Tibial artery (tissue), 4 donors: Measurements from ENCODE around the gene SNCA.

ENCODE experiments used
- DNase-seq, 2 donors: peaks; one replicate each; pipeline ENCODE4 v3.0.0-alpha.2; 2019
- H3K27ac ChIP-seq, 2 donors: fragments of 200-600 bp; sonication (generic) in 1 of 2; 1 replicate in 1 of 2; 2 replicates in 1 of 2; pipeline ENCODE4 v1.5.1; 2018 to 2019; ENCODE audit warnings: mild to moderate bottlenecking in 1 of 2
- H3K27me3 ChIP-seq, 2 donors: fragments of 200-600 bp; sonication (generic) in 1 of 2; one replicate each; pipeline versions ENCODE4 v1.5.1 to v1.6.0; 2016 to 2019
- H3K36me3 ChIP-seq, 3 donors: fragments of 200-600 bp; sonication (generic) in 2 of 3; one replicate each; pipeline ENCODE4 v1.5.1; 2016 to 2019; ENCODE audit warnings: mild to moderate bottlenecking in 2 of 3
- H3K4me1 ChIP-seq, 4 donors: fragments of 200-600 bp; sonication (generic) in 2 of 4; 1 replicate in 3 of 4; 2 replicates in 1 of 4; pipeline ENCODE4 v1.5.1; 2016 to 2019
- H3K4me3 ChIP-seq, 2 donors: fragments of 200-600 bp; sonication (generic) in 1 of 2; 1 replicate in 1 of 2; 2 replicates in 1 of 2; pipeline ENCODE4 v1.5.1; 2018 to 2019; ENCODE audit warnings: mild to moderate bottlenecking in 2 of 2
- H3K9me3 ChIP-seq, 3 donors: fragments of 200-600 bp; sonication (generic) in 1 of 3; one replicate each; pipeline ENCODE4 v1.5.1; 2016 to 2019
- intact Hi-C: fragments of 100-400 bp; cut with DNase I; formaldehyde crosslinking; loops from one replicate; pipeline ENCODE4 v1.15.0; 2023; ENCODE audit warnings: low total_unique reads
- TF ChIP-seq, protein P1 (sequence below), 2 experiments: fragments of 200-600 bp in 1 of 2; fragments of 450-650 bp in 1 of 2; IDR thresholded peaks; one replicate each; pipeline ENCODE4 v1.5.1; 2017 to 2019; ENCODE audit warnings: antibody characterized with exemption in 2 of 2, mild to moderate bottlenecking in 1 of 2, moderate library complexity in 1 of 2

Gene SNCA

DNA sequence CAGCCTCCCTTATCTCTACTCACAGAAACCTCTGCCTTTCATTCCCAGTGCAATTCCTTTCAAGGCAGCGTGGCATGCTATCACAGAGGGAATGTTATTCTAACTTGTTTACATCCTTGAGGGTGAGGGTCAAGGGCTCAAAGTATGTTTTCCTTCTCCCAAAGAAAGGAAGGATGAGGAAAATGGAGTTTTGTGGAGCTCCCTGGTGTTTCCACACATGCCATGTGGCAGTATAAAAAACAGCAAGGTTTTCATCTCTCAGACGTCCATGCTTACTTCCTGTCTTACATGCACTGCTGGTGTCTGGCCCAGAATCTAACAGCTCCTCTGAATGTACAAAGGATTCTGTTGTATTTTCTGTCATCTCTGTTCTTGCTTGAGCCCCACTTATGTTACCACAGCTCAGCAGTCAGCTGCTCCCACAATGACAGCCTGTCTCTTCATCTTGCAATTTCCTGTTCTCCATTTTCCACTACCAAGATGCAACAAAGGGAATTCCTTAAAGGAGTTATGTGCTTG lies 128.0 kb downstream of the SNCA start:
- Histone ChIP-seq H3K4me1 (no peaks in the 10 kb centered on the region), H3K4me3 (no peak overlapping the region), H3K36me3 (no peaks in the 10 kb centered on the region), H3K27ac (no peak overlapping the region), H3K9me3 (no peaks in the 10 kb centered on the region), H3K27me3 (no peaks in the 10 kb centered on the region)
- no peak for DNase-seq
- TF ChIP-seq, protein P1, sequence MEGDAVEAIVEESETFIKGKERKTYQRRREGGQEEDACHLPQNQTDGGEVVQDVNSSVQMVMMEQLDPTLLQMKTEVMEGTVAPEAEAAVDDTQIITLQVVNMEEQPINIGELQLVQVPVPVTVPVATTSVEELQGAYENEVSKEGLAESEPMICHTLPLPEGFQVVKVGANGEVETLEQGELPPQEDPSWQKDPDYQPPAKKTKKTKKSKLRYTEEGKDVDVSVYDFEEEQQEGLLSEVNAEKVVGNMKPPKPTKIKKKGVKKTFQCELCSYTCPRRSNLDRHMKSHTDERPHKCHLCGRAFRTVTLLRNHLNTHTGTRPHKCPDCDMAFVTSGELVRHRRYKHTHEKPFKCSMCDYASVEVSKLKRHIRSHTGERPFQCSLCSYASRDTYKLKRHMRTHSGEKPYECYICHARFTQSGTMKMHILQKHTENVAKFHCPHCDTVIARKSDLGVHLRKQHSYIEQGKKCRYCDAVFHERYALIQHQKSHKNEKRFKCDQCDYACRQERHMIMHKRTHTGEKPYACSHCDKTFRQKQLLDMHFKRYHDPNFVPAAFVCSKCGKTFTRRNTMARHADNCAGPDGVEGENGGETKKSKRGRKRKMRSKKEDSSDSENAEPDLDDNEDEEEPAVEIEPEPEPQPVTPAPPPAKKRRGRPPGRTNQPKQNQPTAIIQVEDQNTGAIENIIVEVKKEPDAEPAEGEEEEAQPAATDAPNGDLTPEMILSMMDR (IDR thresholded peaks at IDR 0.05) = no peak
- intact Hi-C loops = no loop called here

DNA sequence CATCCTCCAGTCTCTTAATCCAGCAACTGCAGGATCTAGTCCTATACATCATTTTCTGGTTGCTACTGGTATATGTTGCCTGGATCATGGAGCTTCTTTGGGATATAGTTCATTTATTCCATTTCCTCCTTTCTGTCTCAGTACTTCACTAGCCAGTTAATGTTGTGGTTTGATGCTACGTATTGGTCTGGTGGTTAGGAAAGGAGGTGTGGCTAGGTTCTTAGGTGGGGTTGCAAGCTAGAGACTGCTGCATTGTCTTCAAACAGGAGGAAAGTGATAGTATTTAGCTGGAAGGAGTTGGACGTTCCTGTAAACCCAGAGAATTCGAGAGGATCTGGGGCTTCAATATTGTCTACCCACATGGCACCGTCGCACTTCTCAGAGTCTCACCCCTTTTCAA lies 129.5 kb downstream of the SNCA start:
- H3K27ac ChIP-seq = no peak overlapping the region
- H3K9me3 ChIP-seq = no peaks in the 10 kb centered on the region
- no peak for DNase-seq
- H3K4me1 ChIP-seq = no peaks in the 10 kb centered on the region
- no peaks in the 10 kb centered on the region for H3K36me3 ChIP-seq
- H3K4me3 ChIP-seq = no peak overlapping the region
- TF ChIP-seq, protein P1 (IDR thresholded peaks at IDR 0.05) = no peak
- H3K27me3 ChIP-seq = no peaks in the 10 kb centered on the region
- intact Hi-C loops = no loop called here

DNA sequence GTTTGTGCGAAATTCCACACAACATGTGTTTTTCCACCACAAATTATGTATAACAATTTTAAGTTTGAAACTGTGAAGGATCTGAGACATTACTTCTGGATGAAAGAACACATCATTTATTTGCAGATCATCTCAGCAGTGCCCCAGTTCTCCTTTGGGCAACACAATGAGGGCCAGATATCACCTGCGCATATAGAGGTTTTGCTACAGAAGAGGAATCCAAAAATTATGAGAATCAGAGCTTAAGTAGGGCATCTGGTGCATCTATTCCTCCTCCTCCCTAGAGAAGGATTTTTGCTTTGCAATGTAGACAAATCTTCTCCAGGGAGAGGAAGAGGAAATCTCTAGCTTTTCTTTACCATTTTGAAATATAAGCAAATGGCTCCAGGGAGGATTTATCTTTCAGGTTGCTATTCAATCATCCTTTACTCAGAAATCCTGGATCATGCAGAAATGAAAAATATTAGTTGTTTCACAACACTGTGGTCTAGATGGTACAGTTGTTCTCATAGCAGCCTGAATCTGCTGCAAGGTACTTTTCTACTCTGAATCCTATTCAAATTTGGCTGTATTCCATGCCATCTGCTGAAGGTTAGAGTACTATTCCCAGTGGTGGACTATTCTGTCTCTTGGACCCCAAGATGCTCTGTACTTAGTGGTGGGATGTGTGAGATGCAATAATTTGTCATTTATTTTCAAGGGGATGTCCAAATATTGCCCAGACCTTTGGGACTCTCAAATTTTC lies 132.1 kb downstream of the SNCA start:
- H3K27ac ChIP-seq = no peak overlapping the region
- no peaks in the 10 kb centered on the region for H3K9me3 ChIP-seq
- H3K36me3 ChIP-seq = no peaks in the 10 kb centered on the region
- DNase-seq = no peak
- TF ChIP-seq, protein P1 (IDR thresholded peaks at IDR 0.05) = no peak
- no peaks in the 10 kb centered on the region for H3K4me1 ChIP-seq
- no peak overlapping the region for H3K4me3 ChIP-seq
- no peaks in the 10 kb centered on the region for H3K27me3 ChIP-seq
- intact Hi-C loops = no loop called here

DNA sequence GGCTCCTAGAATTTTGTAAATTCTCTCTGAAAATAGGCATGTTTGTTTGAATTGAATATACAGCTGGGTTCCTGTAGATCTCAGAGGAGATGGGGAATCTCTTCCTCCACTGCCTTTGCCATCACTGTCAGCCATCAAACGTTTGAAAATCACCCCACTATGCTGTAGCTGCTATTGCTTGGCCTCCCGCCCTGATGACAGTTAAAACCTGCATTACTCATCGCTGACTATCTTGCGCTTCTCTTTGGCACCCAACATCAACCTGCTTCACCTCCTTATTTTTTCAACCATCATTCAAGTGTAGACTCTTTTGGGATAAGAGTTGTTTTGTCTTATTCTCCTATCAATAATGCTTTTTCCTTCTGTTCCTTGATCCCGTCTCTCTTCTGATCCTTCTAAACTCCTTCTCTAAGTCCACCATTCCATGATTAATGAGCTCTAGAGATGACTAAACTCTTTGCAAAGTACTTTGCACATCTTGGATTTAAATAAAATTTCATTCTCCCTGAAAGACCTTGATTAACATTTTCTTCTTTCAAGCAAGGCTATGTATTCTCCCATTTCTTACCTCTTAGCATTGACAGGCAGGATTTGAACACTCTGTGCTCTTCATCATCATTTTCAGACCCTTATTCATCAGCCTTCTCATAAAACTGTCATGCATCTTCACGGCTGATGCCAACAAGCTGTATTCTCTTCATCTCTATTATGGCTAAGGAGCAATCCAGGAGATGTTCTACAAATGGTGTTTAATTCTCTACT lies 133.0 kb downstream of the SNCA start:
- Histone ChIP-seq H3K36me3 (no peaks in the 10 kb centered on the region), H3K4me3 (no peak overlapping the region), H3K9me3 (no peaks in the 10 kb centered on the region), H3K27ac (no peak overlapping the region), H3K27me3 (no peaks in the 10 kb centered on the region), H3K4me1 (no peaks in the 10 kb centered on the region)
- TF ChIP-seq, protein P1 (IDR thresholded peaks at IDR 0.05) = no peak
- no peak for DNase-seq
- intact Hi-C loops = no loop called here

DNA sequence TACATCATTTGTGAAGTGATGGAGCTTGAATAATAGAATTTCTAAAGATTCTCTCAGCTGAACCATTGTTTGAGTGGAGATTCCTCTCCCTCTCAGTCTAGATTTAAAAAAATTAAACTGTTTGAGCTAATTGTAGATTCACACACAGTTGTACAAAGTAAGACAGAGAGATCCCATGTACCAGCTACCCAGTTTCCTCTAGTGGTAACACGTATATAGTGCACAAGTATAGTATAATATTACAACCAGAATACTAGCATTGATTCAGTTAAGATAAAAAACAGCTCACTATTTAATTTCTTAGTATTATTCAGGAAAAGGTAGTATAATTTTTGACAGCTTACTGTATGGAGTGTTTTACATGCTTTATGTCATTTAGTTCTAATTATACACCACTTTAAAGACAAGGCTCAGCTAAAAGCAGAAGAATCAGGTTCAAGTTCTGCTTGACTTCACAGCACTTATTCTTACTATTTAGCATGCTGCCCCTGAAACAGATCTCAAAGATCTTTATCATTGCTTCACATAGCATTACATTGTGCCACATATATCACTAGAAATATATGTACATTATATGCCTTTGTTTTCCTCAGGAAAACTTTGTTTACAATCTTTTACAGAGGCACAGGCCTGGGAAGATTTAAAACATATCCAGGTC lies 136.1 kb downstream of the SNCA start:
- H3K4me3 ChIP-seq = no peak overlapping the region
- no peaks in the 10 kb centered on the region for H3K9me3 ChIP-seq
- no peak for DNase-seq
- intact Hi-C loops = no loop called here
- TF ChIP-seq, protein P1 (IDR thresholded peaks at IDR 0.05) = no peak
- no peak overlapping the region for H3K27ac ChIP-seq
- no peaks in the 10 kb centered on the region for H3K4me1 ChIP-seq
- H3K27me3 ChIP-seq = no peaks in the 10 kb centered on the region
- no peaks in the 10 kb centered on the region for H3K36me3 ChIP-seq
